IPS-20b (cell line): ENCODE results near the gene USP7.

Experiments used
- H3K27ac ChIP-seq: one replicate; pipeline ENCODE4 v1.5.1; 2013; ENCODE audit warnings: low read length
- H3K27me3 ChIP-seq: 2 replicates; pipeline ENCODE4 v1.6.1; 2013; ENCODE audit warnings: mild to moderate bottlenecking, low read length, inconsistent platforms; ENCODE audit not compliant: insufficient read depth
- H3K36me3 ChIP-seq: 2 replicates; pipeline ENCODE4 v1.6.1; 2013; ENCODE audit warnings: low read depth, mild to moderate bottlenecking, inconsistent platforms, low read length, moderate library complexity; ENCODE audit not compliant: insufficient read depth
- H3K4me1 ChIP-seq: 2 replicates; pipeline ENCODE4 v1.6.1; 2013; ENCODE audit warnings: mild to moderate bottlenecking, control low read depth, inconsistent platforms, low read length, moderate library complexity; ENCODE audit not compliant: insufficient read depth
- H3K4me3 ChIP-seq: 2 replicates; pipeline ENCODE4 v1.5.1; 2013; ENCODE audit warnings: mild to moderate bottlenecking, low read length, inconsistent platforms
- H3K9ac ChIP-seq: 2 replicates; pipeline ENCODE4 v1.6.1; 2013; ENCODE audit warnings: low read depth, mild to moderate bottlenecking, inconsistent platforms, low read length, moderate library complexity
- H3K9me3 ChIP-seq: 2 replicates; pipeline ENCODE4 v1.6.1; 2013; ENCODE audit warnings: mild to moderate bottlenecking, low read depth, low read length, inconsistent platforms; ENCODE audit not compliant: insufficient read depth

USP7 gene

DNA sequence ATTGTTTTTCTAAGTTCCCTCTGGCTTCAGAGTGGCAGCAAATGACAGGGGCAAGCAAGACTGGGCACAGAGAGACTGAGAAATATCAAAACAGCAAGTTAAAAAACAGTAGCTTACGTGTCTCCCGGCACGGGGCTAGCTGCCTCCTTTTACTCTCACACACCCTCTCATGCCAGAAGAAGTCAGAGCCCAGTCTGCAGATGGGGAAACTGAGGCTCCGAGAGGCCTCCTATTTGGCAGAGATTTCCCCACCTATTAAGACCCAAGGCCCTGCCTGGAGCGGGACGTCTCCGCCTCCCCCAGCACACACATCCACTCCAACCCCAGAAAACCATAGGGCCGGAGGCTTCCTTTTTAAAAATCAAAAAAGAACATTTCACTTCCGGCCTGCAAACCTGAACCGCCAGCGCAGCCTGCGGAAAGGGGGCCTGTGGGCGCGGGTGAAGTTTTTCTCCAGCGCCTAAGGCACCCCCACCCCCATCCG, 95.7 kb downstream of the USP7 start:
- Histone ChIP-seq H3K27me3 (no peaks in the 10 kb centered on the region), H3K27ac (no peak overlapping the region), H3K36me3 (peaks cover 23% of the 10 kb centered on the region), H3K4me3 (peak overlapping the region; percentile 83), H3K9me3 (no peaks in the 10 kb centered on the region), H3K9ac (peak overlapping the region; percentile 92), H3K4me1 (peaks cover 32% of the 10 kb centered on the region)

- peaks cover 33% of the 10 kb centered on the region for H3K4me1 ChIP-seq
Observed at GRCh38 chr16:8867216-8867931, 96.3 kb downstream of the USP7 start.

DNA sequence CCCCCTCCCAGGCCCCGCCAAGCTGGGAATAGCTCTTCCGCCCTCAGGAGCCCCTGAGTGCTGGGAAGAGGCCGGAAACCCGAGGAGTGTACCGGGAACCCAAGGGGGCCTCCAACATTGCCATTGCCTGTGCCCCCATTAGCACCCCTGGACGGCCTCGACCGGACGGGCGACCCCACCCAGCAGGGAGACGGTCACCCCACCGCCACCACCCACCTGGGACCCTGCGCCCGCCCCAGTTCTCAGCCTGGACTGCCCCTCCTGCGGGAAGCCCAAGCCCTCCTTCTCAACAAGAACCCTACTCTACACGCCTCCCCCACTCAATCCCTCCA, 96.9 kb downstream of the USP7 start:
- peaks cover 35% of the 10 kb centered on the region for H3K4me1 ChIP-seq
- peak overlapping the region; percentile 7 for H3K27ac ChIP-seq
- peak overlapping the region; percentile 83 for H3K4me3 ChIP-seq

More at GRCh38 chr16:8867216-8867931, 96.3 kb downstream of the USP7 start:
- peak overlapping the region; percentile 7 for H3K27ac ChIP-seq
- H3K36me3 ChIP-seq = peaks cover 26% of the 10 kb centered on the region
- H3K9ac ChIP-seq = peak overlapping the region; percentile 92
- peak overlapping the region; percentile 83 for H3K4me3 ChIP-seq
- H3K27me3 ChIP-seq = no peaks in the 10 kb centered on the region
- H3K9me3 ChIP-seq = no peaks in the 10 kb centered on the region

GRCh38 chr16:8866118-8866883, 97.4 kb downstream of the USP7 start:
- H3K9me3 ChIP-seq = no peaks in the 10 kb centered on the region
- H3K27ac ChIP-seq = peak overlapping the region; percentile 10
- peak overlapping the region; percentile 83 for H3K4me3 ChIP-seq
- H3K27me3 ChIP-seq = no peaks in the 10 kb centered on the region
- H3K9ac ChIP-seq = peak overlapping the region; percentile 92; the same call in 1 of the 2 replicates
- peaks cover 35% of the 10 kb centered on the region for H3K4me1 ChIP-seq
- H3K36me3 ChIP-seq = peaks cover 28% of the 10 kb centered on the region

More for the DNA sequence above, 96.9 kb downstream of the USP7 start:
- Histone ChIP-seq H3K27me3 (no peaks in the 10 kb centered on the region), H3K9ac (peak overlapping the region; percentile 92; the same call in 1 of the 2 replicates), H3K9me3 (no peaks in the 10 kb centered on the region), H3K36me3 (peaks cover 28% of the 10 kb centered on the region)

GRCh38 chr16:8865145-8865882, 98.4 kb downstream of the USP7 start:
- Histone ChIP-seq H3K9ac (peak overlapping the region; percentile 63; the same call in 1 of the 2 replicates), H3K27ac (no peak overlapping the region), H3K4me1 (peaks cover 35% of the 10 kb centered on the region), H3K4me3 (peak overlapping the region; percentile 83; the same call in 1 of the 2 replicates), H3K27me3 (no peaks in the 10 kb centered on the region), H3K9me3 (no peaks in the 10 kb centered on the region), H3K36me3 (peaks cover 30% of the 10 kb centered on the region)

- Histone ChIP-seq H3K27me3 (no peaks in the 10 kb centered on the region), H3K36me3 (peaks cover 37% of the 10 kb centered on the region), H3K9me3 (no peaks in the 10 kb centered on the region), H3K9ac (no peak overlapping the region; the same call in 1 of the 2 replicates), H3K27ac (no peak overlapping the region), H3K4me3 (peak overlapping the region; percentile 31; the same call in 1 of the 2 replicates), H3K4me1 (peaks cover 35% of the 10 kb centered on the region)
Observed at GRCh38 chr16:8864480-8865110, 99.1 kb downstream of the USP7 start.

- no peaks in the 10 kb centered on the region for H3K9me3 ChIP-seq
- no peaks in the 10 kb centered on the region for H3K27me3 ChIP-seq
- H3K9ac ChIP-seq = no peak overlapping the region; the same call in 1 of the 2 replicates
- no peak overlapping the region for H3K27ac ChIP-seq
- peaks cover 32% of the 10 kb centered on the region for H3K4me1 ChIP-seq
- peaks cover 44% of the 10 kb centered on the region for H3K36me3 ChIP-seq
- H3K4me3 ChIP-seq = peak overlapping the region; percentile 31
Observed at GRCh38 chr16:8863594-8864424, 99.9 kb downstream of the USP7 start.

GRCh38 chr16:8862309-8863130, 101.2 kb downstream of the USP7 start:
- Histone ChIP-seq H3K9ac (no peak overlapping the region), H3K27me3 (no peaks in the 10 kb centered on the region), H3K4me3 (no peak overlapping the region), H3K9me3 (no peaks in the 10 kb centered on the region), H3K36me3 (peaks cover 55% of the 10 kb centered on the region), H3K4me1 (peaks cover 32% of the 10 kb centered on the region), H3K27ac (no peak overlapping the region)

DNA sequence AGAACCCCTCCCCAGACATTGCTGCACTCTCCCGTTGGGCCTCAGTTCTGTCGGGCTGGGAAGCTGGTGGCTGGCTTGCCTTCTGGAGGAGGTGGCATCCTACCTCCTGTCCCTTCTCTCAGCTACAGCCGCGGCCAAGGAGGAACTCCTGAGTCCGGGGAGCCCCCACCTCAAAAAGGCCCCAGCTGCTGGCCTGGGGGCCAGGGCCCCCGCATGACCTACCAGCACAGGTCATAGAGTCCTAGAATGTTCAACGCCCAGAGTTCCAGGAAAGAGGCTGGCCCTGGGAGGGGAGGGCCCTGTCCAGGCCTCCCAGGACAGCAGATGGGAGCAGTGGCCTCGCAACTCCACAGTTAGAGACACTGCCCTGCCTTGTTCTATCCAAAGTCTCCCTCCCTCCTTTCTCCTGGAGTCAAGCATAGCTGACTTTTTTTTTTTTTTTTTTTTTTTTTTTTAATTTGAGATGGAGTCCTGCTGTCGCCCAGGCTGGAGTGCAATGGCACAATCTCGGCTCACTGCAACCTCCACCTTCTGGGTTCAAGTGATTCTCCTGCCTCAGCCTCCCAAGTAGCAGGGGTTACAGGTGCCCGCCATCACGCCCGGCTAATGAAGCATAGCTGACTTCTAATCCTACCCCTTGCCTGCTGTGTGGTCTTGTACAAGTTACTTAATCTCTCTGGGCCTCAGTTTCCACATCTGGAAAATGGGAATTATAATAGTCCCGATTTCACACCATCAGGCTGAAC, 102.0 kb downstream of the USP7 start:
- H3K4me1 ChIP-seq = peaks cover 32% of the 10 kb centered on the region
- no peaks in the 10 kb centered on the region for H3K27me3 ChIP-seq
- peaks cover 59% of the 10 kb centered on the region for H3K36me3 ChIP-seq
- no peak overlapping the region for H3K27ac ChIP-seq
- H3K9ac ChIP-seq = no peak overlapping the region
- no peaks in the 10 kb centered on the region for H3K9me3 ChIP-seq
- H3K4me3 ChIP-seq = no peak overlapping the region
